ENCODE results near the gene TMEM273. TPM values are rescaled to one million over a fixed set of nuclear protein-coding genes. Genes with fewer than 3 reads are reported as not detected.

Gene TMEM273
- total RNA-seq, 6 experiments from 2014 or later = 0.86 to 5.3 (median 2.3) TPM

- DNase-seq (no peak), ATAC-seq (no peak)
These were observed 53.9 kb downstream of the TMEM273 start for GRCh38 chr10:49134327-49134726.

GRCh38 chr10:49133706-49134248 is 54.4 kb downstream of the TMEM273 start, which contains the start of gene FAM170B:
FAM170B (minus strand) TSS chr10:49134021; CDS start chr10:49133918, 103 bp downstream.
- intact Hi-C loops (cut with DNase I) = no loop called here
- Histone ChIP-seq H3K4me1 (no peaks in the 10 kb centered on the region), H3K4me3 (no peak within 1 kb of the TSS), H3K27ac (no peak within 1 kb of the TSS), H3K36me3 (no peaks in the 10 kb centered on the region), H3K9me3 (no peaks in the 10 kb centered on the region), H3K27me3 (no peaks in the 10 kb centered on the region)
- no peak for ATAC-seq
- WGBS (ENCODE audit: insufficient coverage, low coverage, low lambda C conversion rate, missing lambda C conversion rate) = 100% methylated on average over 1 of the region's 5 CpGs
- no peak for DNase-seq
- no peak for TF ChIP-seq CTCF (IDR thresholded peaks at IDR 0.05)
- TF ChIP-seq POLR2A (IDR thresholded peaks at IDR 0.05) = no peak

More at GRCh38 chr10:49134327-49134726, 53.9 kb downstream of the TMEM273 start:
- no peaks in the 10 kb centered on the region for H3K27me3 ChIP-seq
- H3K9me3 ChIP-seq = no peaks in the 10 kb centered on the region
- no peaks in the 10 kb centered on the region for H3K36me3 ChIP-seq
- intact Hi-C loops (cut with DNase I) = no loop called here
- TF ChIP-seq POLR2A (IDR thresholded peaks at IDR 0.05) (no peak), CTCF (IDR thresholded peaks at IDR 0.05) (no peak)
- H3K4me3 ChIP-seq = no peak overlapping the region
- H3K27ac ChIP-seq = no peak overlapping the region
- H3K4me1 ChIP-seq = no peaks in the 10 kb centered on the region
- WGBS (ENCODE audit: insufficient coverage, low coverage, low lambda C conversion rate, missing lambda C conversion rate) = 38% methylated on average over 1 of the region's 3 CpGs

- ATAC-seq (no peak), DNase-seq (no peak)
- intact Hi-C loops (cut with DNase I) = no loop called here
- Histone ChIP-seq H3K4me1 (no peaks in the 10 kb centered on the region), H3K4me3 (no peak overlapping the region), H3K9me3 (no peaks in the 10 kb centered on the region), H3K27me3 (no peaks in the 10 kb centered on the region), H3K27ac (no peak overlapping the region), H3K36me3 (no peaks in the 10 kb centered on the region)
- TF ChIP-seq CTCF (IDR thresholded peaks at IDR 0.05) = no peak
- TF ChIP-seq POLR2A (IDR thresholded peaks at IDR 0.05) = no peak
- 83% methylated on average over 2 of the region's 2 CpGs for WGBS (ENCODE audit: insufficient coverage, low coverage, low lambda C conversion rate, missing lambda C conversion rate)
These were observed 55.8 kb downstream of the TMEM273 start for GRCh38 chr10:49132362-49132737.

GRCh38 chr10:49131507-49132361 is 56.5 kb downstream of the TMEM273 start:
- intact Hi-C loops (cut with DNase I) = no loop called here
- DNase-seq (no peak), ATAC-seq (peak in 1 of 4 donors; percentile 28)
- Histone ChIP-seq H3K9me3 (no peaks in the 10 kb centered on the region), H3K4me3 (no peak overlapping the region), H3K27ac (no peak overlapping the region), H3K36me3 (no peaks in the 10 kb centered on the region), H3K27me3 (no peaks in the 10 kb centered on the region), H3K4me1 (no peaks in the 10 kb centered on the region)
- no peak for TF ChIP-seq CTCF (IDR thresholded peaks at IDR 0.05)
- no peak for TF ChIP-seq POLR2A (IDR thresholded peaks at IDR 0.05)
- WGBS (ENCODE audit: insufficient coverage, low coverage, low lambda C conversion rate, missing lambda C conversion rate) = no CpG with 5 or more reads among the region's 37 CpGs
